Measurements from ENCODE around the gene SERINC4. TPM values are rescaled to one million over a fixed set of nuclear protein-coding genes. Genes with fewer than 3 reads are reported as not detected.

The SERINC4 gene
- total RNA-seq, 1 experiment from 2014 or later = 0.17 TPM

DNA sequence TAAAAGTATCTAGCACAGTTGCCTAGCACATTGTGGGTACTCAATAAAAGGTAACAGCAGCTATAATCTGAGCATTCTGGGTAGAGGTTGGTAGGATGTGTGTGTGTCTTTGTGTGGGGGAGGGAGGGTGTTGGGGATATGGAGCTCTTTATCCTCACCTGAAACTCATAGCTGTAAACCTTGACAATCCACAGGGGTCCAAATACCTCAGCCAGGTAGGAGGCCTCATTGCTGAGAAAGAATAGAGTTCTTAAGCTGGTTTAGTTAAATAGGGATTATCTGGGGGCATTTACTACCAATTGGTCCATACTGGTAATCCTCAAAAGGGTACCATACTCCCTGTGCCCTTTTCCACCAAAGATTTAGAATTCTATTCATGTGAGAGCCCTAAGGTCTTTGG, 4.0 kb downstream of the SERINC4 start:
- no peak overlapping the region for H3K27ac ChIP-seq (ENCODE audit: insufficient read length, low read depth, low read length)
- peaks cover 67 to 77% of the 10 kb centered on the region in 2 experiments for H3K4me1 Mint-ChIP-seq
- peak overlapping the region; percentile 15 to 92 (median 85); a peak in 4 of 7 replicates for H3K27ac Mint-ChIP-seq

More for the DNA sequence above, 4.0 kb downstream of the SERINC4 start:
- Histone ChIP-seq H2BK12ac (ENCODE audit: insufficient read length, low read depth, low read length) (no peak overlapping the region), H4K91ac (ENCODE audit: insufficient read length, low read depth, low read length) (no peak overlapping the region), H2BK20ac (ENCODE audit: low read depth, low read length, poor library complexity, severe bottlenecking) (no peak overlapping the region), H2BK15ac (ENCODE audit: low read depth, low read length) (no peak overlapping the region), H3T11ph (ENCODE audit: low read length) (no peak overlapping the region), H3K79me2 (ENCODE audit: insufficient read depth, low read length) (peaks cover 6% of the 10 kb centered on the region; the same call in 1 of the 2 replicates), H3K9ac (ENCODE audit: extremely low read depth, insufficient read length, low read length) (no peak overlapping the region), H3K4me2 (ENCODE audit: insufficient read depth, insufficient read length, low read length) (no peak overlapping the region), H2BK120ac (ENCODE audit: low read depth, low read length, poor library complexity, severe bottlenecking) (no peak overlapping the region), H4K20me1 (ENCODE audit: control insufficient read depth, insufficient read depth, insufficient read length) (no peaks in the 10 kb centered on the region), H3K79me1 (ENCODE audit: insufficient read depth, low read depth, low read length, poor library complexity, severe bottlenecking) (peaks cover 3% of the 10 kb centered on the region), H3K18ac (ENCODE audit: insufficient read length, low read depth, low read length) (no peak overlapping the region), H3K4ac (ENCODE audit: low read depth, low read length) (no peak overlapping the region), H3K23ac (ENCODE audit: insufficient read length, low read depth, low read length) (no peak overlapping the region), H3K9me3 (ENCODE audit: control insufficient read depth, low read depth, low read length) (no peaks in the 10 kb centered on the region), H2BK5ac (ENCODE audit: insufficient read length, low read length) (no peak overlapping the region), H3K23me2 (ENCODE audit: insufficient read length, low read depth, low read length, poor library complexity, severe bottlenecking) (peaks cover 10% of the 10 kb centered on the region), H3K4me1 (ENCODE audit: insufficient read depth, low read length) (peaks cover 18% of the 10 kb centered on the region; the same call in 1 of the 2 replicates), H3K27me3 (ENCODE audit: insufficient read depth, low read length) (no peaks in the 10 kb centered on the region), H2AFZ (ENCODE audit: low read length) (no peak overlapping the region), H2AK5ac (ENCODE audit: insufficient read length, low read length) (no peak overlapping the region), H4K5ac (ENCODE audit: insufficient read length, low read depth, low read length) (no peak overlapping the region), H3K14ac (ENCODE audit: insufficient read depth, low read length) (no peak overlapping the region), H3K56ac (ENCODE audit: insufficient read length, low read depth, low read length) (no peak overlapping the region), H4K8ac (replicated peaks; ENCODE audit: insufficient read length, low read depth, low read length) (no peak overlapping the region)
- no peak for DNase-seq
- TF ChIP-seq, protein P1, sequence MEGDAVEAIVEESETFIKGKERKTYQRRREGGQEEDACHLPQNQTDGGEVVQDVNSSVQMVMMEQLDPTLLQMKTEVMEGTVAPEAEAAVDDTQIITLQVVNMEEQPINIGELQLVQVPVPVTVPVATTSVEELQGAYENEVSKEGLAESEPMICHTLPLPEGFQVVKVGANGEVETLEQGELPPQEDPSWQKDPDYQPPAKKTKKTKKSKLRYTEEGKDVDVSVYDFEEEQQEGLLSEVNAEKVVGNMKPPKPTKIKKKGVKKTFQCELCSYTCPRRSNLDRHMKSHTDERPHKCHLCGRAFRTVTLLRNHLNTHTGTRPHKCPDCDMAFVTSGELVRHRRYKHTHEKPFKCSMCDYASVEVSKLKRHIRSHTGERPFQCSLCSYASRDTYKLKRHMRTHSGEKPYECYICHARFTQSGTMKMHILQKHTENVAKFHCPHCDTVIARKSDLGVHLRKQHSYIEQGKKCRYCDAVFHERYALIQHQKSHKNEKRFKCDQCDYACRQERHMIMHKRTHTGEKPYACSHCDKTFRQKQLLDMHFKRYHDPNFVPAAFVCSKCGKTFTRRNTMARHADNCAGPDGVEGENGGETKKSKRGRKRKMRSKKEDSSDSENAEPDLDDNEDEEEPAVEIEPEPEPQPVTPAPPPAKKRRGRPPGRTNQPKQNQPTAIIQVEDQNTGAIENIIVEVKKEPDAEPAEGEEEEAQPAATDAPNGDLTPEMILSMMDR (conservative IDR thresholded peaks at IDR 0.05) = no peak
- Mint-ChIP-seq H3K9me3 (no peaks in the 10 kb centered on the region), H3K36me3 (ENCODE audit: insufficient read depth in 1 of 3, low read depth in 3 of 3) (peaks cover 50 to 74% (median 54%) of the 10 kb centered on the region in 3 experiments), H3K4me3 (peak overlapping the region in 1 of 2 experiments; percentile 31; a peak in 3 of 5 replicates), H3K27me3 (ENCODE audit: low read depth) (no peaks in the 10 kb centered on the region; the same call in 1 of the 2 replicates)

All from H9 (cell line).